Measurements from ENCODE around the gene UPP1.

DNA sequence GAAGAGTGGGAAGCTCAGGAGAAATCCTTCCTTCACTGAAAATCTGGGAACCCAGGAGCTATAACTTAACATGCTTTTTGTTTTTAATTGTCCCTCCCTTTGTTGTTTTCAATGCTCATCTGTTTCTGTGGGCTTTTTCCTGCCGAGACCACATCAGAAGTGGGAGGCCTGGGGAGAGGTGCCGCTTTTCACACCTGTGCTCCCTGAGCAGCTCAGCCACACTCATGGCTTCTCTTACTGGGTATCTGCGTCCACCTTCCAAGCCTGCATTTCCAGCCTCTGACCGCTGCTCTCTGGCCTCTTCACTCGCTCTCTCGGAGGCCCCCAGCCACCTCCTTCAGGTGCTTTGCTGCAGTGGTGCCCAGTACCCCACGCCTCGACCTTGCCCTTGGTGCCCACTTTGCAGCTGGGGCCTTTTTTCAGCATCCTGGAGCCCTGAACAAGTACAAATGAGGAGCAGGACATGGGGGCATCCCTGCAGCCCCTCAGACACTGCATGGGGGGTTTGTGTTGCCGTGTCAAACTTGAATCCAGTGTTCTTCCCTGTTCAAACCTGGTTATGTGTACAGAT lies 43.8 kb upstream of the UPP1 start:
- TF ChIP-seq, protein P1, sequence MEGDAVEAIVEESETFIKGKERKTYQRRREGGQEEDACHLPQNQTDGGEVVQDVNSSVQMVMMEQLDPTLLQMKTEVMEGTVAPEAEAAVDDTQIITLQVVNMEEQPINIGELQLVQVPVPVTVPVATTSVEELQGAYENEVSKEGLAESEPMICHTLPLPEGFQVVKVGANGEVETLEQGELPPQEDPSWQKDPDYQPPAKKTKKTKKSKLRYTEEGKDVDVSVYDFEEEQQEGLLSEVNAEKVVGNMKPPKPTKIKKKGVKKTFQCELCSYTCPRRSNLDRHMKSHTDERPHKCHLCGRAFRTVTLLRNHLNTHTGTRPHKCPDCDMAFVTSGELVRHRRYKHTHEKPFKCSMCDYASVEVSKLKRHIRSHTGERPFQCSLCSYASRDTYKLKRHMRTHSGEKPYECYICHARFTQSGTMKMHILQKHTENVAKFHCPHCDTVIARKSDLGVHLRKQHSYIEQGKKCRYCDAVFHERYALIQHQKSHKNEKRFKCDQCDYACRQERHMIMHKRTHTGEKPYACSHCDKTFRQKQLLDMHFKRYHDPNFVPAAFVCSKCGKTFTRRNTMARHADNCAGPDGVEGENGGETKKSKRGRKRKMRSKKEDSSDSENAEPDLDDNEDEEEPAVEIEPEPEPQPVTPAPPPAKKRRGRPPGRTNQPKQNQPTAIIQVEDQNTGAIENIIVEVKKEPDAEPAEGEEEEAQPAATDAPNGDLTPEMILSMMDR (IDR thresholded peaks at IDR 0.05; ENCODE audit: low read depth, low read length), result no peak
- no peak for TF ChIP-seq POLR2A (IDR thresholded peaks at IDR 0.05; ENCODE audit: extremely low read depth, insufficient read length)

All from NB4 (cell line).